Trophoblast cell (in vitro differentiated cells and primary cell): ENCODE data around the gene AUTS2.
A peak's percentile ranks its signal among the peaks of the same experiment; 100 is the strongest.

Experiments
- DNase-seq, 2 donors: peaks; one replicate each; pipeline ENCODE4 v3.0.0-alpha.2; 2016
- H2AFZ ChIP-seq: 2 replicates; pipeline ENCODE4 v1.6.1; 2013; ENCODE audit warnings: low read length, moderate library complexity, mild to moderate bottlenecking; ENCODE audit not compliant: insufficient read depth, poor library complexity
- H2AK5ac ChIP-seq: 2 replicates; pipeline ENCODE4 v1.6.1; 2013; ENCODE audit warnings: mild to moderate bottlenecking, low read length
- H2BK120ac ChIP-seq: 2 replicates; pipeline ENCODE4 v1.6.1; 2013; ENCODE audit warnings: low read length, mild to moderate bottlenecking, moderate library complexity; ENCODE audit not compliant: insufficient read depth, poor library complexity
- H2BK12ac ChIP-seq: 2 replicates; pipeline ENCODE4 v1.6.1; 2013; ENCODE audit warnings: mild to moderate bottlenecking, low read length, moderate library complexity
- H2BK5ac ChIP-seq: 2 replicates; pipeline ENCODE4 v1.6.1; 2013; ENCODE audit warnings: low read length, low read depth, moderate library complexity, mild to moderate bottlenecking; ENCODE audit not compliant: poor library complexity
- H3K14ac ChIP-seq: 2 replicates; pipeline ENCODE4 v1.6.1; 2013; ENCODE audit warnings: mild to moderate bottlenecking, low read length
- H3K18ac ChIP-seq: 2 replicates; pipeline ENCODE4 v1.6.1; 2013; ENCODE audit warnings: mild to moderate bottlenecking, low read length
- H3K23ac ChIP-seq: 2 replicates; pipeline ENCODE4 v1.6.1; 2013; ENCODE audit warnings: low read length
- H3K27ac ChIP-seq: 2 replicates; pipeline ENCODE4 v1.5.1; 2013; ENCODE audit warnings: low read depth, mild to moderate bottlenecking, inconsistent platforms, low read length, moderate library complexity
- H3K27me3 ChIP-seq: 2 replicates; pipeline ENCODE4 v1.6.1; 2013; ENCODE audit warnings: inconsistent platforms, mild to moderate bottlenecking, low read length, moderate library complexity; ENCODE audit not compliant: insufficient read depth
- H3K36me3 ChIP-seq, 2 experiments: 1 replicate in 1 of 2; 2 replicates in 1 of 2; pipeline ENCODE4 v1.6.1; 2013; ENCODE audit warnings: low read length in 2 of 2, mild to moderate bottlenecking in 2 of 2, moderate library complexity in 1 of 2; ENCODE audit not compliant: insufficient read depth in 2 of 2, control insufficient read depth in 1 of 2
- H3K4ac ChIP-seq: 2 replicates; pipeline ENCODE4 v1.6.1; 2013; ENCODE audit warnings: low read depth, mild to moderate bottlenecking, low read length, moderate library complexity
- H3K4me1 ChIP-seq, 2 experiments: 1 replicate in 1 of 2; 2 replicates in 1 of 2; pipeline ENCODE4 v1.6.1; 2013; ENCODE audit warnings: low read length in 2 of 2, mild to moderate bottlenecking in 2 of 2, moderate library complexity in 1 of 2; ENCODE audit not compliant: insufficient read depth in 2 of 2, control insufficient read depth in 1 of 2
- H3K4me2 ChIP-seq: 2 replicates; pipeline ENCODE4 v1.6.1; 2013; ENCODE audit warnings: inconsistent platforms, mild to moderate bottlenecking, low read length, moderate library complexity
- H3K4me3 ChIP-seq: 2 replicates; pipeline ENCODE4 v1.5.1; 2013; ENCODE audit warnings: mild to moderate bottlenecking, low read depth, low read length, inconsistent platforms
- H3K79me1 ChIP-seq: one replicate; pipeline ENCODE4 v1.6.1; 2013; ENCODE audit warnings: low read length
- H3K79me2 ChIP-seq: 2 replicates; pipeline ENCODE4 v1.6.1; 2013; ENCODE audit warnings: low read length, mild to moderate bottlenecking; ENCODE audit not compliant: control insufficient read depth, insufficient read depth, poor library complexity
- H3K9ac ChIP-seq: 2 replicates; pipeline ENCODE4 v1.6.1; 2013; ENCODE audit warnings: mild to moderate bottlenecking, low read length
- H3K9me3 ChIP-seq: 2 replicates; pipeline ENCODE4 v1.6.1; 2013; ENCODE audit warnings: low read depth, mild to moderate bottlenecking, control low read depth, inconsistent platforms, low read length; ENCODE audit not compliant: insufficient read depth
- H4K12ac ChIP-seq: 2 replicates; pipeline ENCODE4 v1.6.1; 2013; ENCODE audit warnings: low read depth, mild to moderate bottlenecking, low read length, moderate library complexity
- H4K8ac ChIP-seq: 2 replicates; pipeline ENCODE4 v1.6.1; 2013; ENCODE audit warnings: low read depth, mild to moderate bottlenecking, low read length, moderate library complexity
- H4K91ac ChIP-seq: one replicate; pipeline ENCODE4 v1.6.1; 2013; ENCODE audit warnings: low read depth, mild to moderate bottlenecking, low read length, moderate library complexity
- WGBS: extraction: QIAGEN DNeasy Blood & Tissue Kit; methylation state at CpG from one replicate; pipeline ENCODE4 v1.1.7; 2013; ENCODE audit warnings: missing lambda C conversion rate; ENCODE audit not compliant: insufficient read length, insufficient coverage; ENCODE audit errors: extremely low coverage; 5-methylcytosine and 5-hydroxymethylcytosine counted together

Gene AUTS2

GRCh38 chr7:69685293-69685631 is 87.0 kb downstream of the AUTS2 start:
- WGBS = no CpG with 5 or more reads among the region's 1 CpG
- H3K27ac ChIP-seq = no peak overlapping the region
- peaks cover 4 to 6% of the 10 kb centered on the region in 2 experiments for H3K4me1 ChIP-seq
- H3K9ac ChIP-seq = no peak overlapping the region
- H2BK12ac ChIP-seq = no peak overlapping the region
- no peak overlapping the region for H3K4me2 ChIP-seq
- H3K9me3 ChIP-seq = no peaks in the 10 kb centered on the region
- H3K4me3 ChIP-seq = no peak overlapping the region
- no peak overlapping the region for H3K14ac ChIP-seq
- H3K79me1 ChIP-seq = no peaks in the 10 kb centered on the region
- no peak overlapping the region for H3K4ac ChIP-seq
- no peak overlapping the region for H2BK5ac ChIP-seq
- no peaks in the 10 kb centered on the region for H3K27me3 ChIP-seq
- H2BK120ac ChIP-seq = no peak overlapping the region
- no peak overlapping the region for H3K23ac ChIP-seq
- H4K8ac ChIP-seq = no peak overlapping the region
- DNase-seq = no peak
- no peak overlapping the region for H3K18ac ChIP-seq
- no peaks in the 10 kb centered on the region for H3K36me3 ChIP-seq
- no peak overlapping the region for H4K91ac ChIP-seq
- no peak overlapping the region for H2AK5ac ChIP-seq
- no peak overlapping the region for H2AFZ ChIP-seq
- no peak overlapping the region for H4K12ac ChIP-seq
- no peaks in the 10 kb centered on the region for H3K79me2 ChIP-seq

- Histone ChIP-seq H2BK120ac (no peak overlapping the region), H3K18ac (no peak overlapping the region), H3K4me2 (no peak overlapping the region), H3K14ac (no peak overlapping the region), H3K4ac (no peak overlapping the region), H3K9ac (no peak overlapping the region), H2AK5ac (no peak overlapping the region), H2AFZ (no peak overlapping the region), H4K91ac (no peak overlapping the region), H3K23ac (no peak overlapping the region), H3K4me3 (no peak overlapping the region), H2BK5ac (no peak overlapping the region), H4K12ac (no peak overlapping the region), H2BK12ac (no peak overlapping the region), H3K4me1 (peaks cover 4 to 6% of the 10 kb centered on the region in 2 experiments), H3K27me3 (no peaks in the 10 kb centered on the region), H3K9me3 (peaks cover 2% of the 10 kb centered on the region), H4K8ac (no peak overlapping the region), H3K79me1 (no peaks in the 10 kb centered on the region), H3K79me2 (no peaks in the 10 kb centered on the region), H3K36me3 (no peaks in the 10 kb centered on the region), H3K27ac (no peak overlapping the region)
- no peak for DNase-seq
- WGBS = no CpG with 5 or more reads among the region's 2 CpGs
Measured at GRCh38 chr7:69686366-69686765, 88.1 kb downstream of the AUTS2 start.

- Histone ChIP-seq H2AFZ (no peak overlapping the region), H3K36me3 (no peaks in the 10 kb centered on the region), H3K18ac (no peak overlapping the region), H2BK12ac (no peak overlapping the region), H3K23ac (no peak overlapping the region), H3K4ac (no peak overlapping the region), H3K9ac (no peak overlapping the region), H3K9me3 (peaks cover 2% of the 10 kb centered on the region), H4K8ac (no peak overlapping the region), H2BK5ac (no peak overlapping the region), H3K27ac (no peak overlapping the region), H4K91ac (no peak overlapping the region), H4K12ac (no peak overlapping the region), H3K27me3 (no peaks in the 10 kb centered on the region), H2AK5ac (no peak overlapping the region), H2BK120ac (no peak overlapping the region), H3K79me2 (peaks cover 1% of the 10 kb centered on the region), H3K4me3 (no peak overlapping the region), H3K79me1 (no peaks in the 10 kb centered on the region), H3K4me1 (peaks cover 4 to 6% of the 10 kb centered on the region in 2 experiments), H3K14ac (no peak overlapping the region), H3K4me2 (no peak overlapping the region)
- no CpG with 5 or more reads among the region's 4 CpGs for WGBS
- DNase-seq = peak in 1 of 2 donors; percentile 26
Measured at GRCh38 chr7:69687739-69688433, 89.6 kb downstream of the AUTS2 start.

- Histone ChIP-seq H3K23ac (no peak overlapping the region), H3K9me3 (peaks cover 2% of the 10 kb centered on the region), H3K4me2 (no peak overlapping the region), H3K79me2 (peaks cover 1% of the 10 kb centered on the region), H2AK5ac (no peak overlapping the region), H3K36me3 (no peaks in the 10 kb centered on the region), H2BK12ac (no peak overlapping the region), H3K27me3 (no peaks in the 10 kb centered on the region), H4K91ac (no peak overlapping the region), H3K4me1 (no peaks in the 10 kb centered on the region), H2BK5ac (no peak overlapping the region), H2BK120ac (no peak overlapping the region), H3K9ac (no peak overlapping the region), H2AFZ (no peak overlapping the region), H3K4ac (no peak overlapping the region), H3K18ac (no peak overlapping the region), H3K79me1 (no peaks in the 10 kb centered on the region), H3K4me3 (no peak overlapping the region), H4K8ac (no peak overlapping the region), H3K27ac (no peak overlapping the region), H4K12ac (no peak overlapping the region), H3K14ac (no peak overlapping the region)
- WGBS = no CpG with 5 or more reads among the region's 6 CpGs
- DNase-seq = no peak
Measured at GRCh38 chr7:69690329-69690728, 92.1 kb downstream of the AUTS2 start.
